Gastrocnemius medialis (tissue), 4 donors: Measurements from ENCODE around the gene ANTKMT. TPM values are rescaled to one million over a fixed set of nuclear protein-coding genes. Genes with fewer than 3 reads are reported as not detected.

Source experiments
- ATAC-seq, 2 donors: fragments of 150-250 bp; one replicate each; pipeline ENCODE4 v1.9.1; 2016
- DNase-seq, 2 donors: peaks; one replicate each; pipeline ENCODE4 v3.0.0-alpha.2; 2019
- H3K27ac ChIP-seq, 4 donors: fragments of 200-600 bp; sonication (generic); 1 replicate in 1 of 4; 2 replicates in 3 of 4; pipeline ENCODE4 v1.5.1; 2016 to 2018; ENCODE audit warnings: mild to moderate bottlenecking in 2 of 4, moderate library complexity in 1 of 4
- H3K27me3 ChIP-seq, 3 donors: fragments of 200-600 bp; sonication (generic) in 2 of 3; 1 replicate in 1 of 3; 2 replicates in 2 of 3; pipeline versions ENCODE4 v1.5.1 to v1.6.0; 2016 to 2019; ENCODE audit warnings: mild to moderate bottlenecking in 1 of 3, moderate library complexity in 1 of 3
- H3K36me3 ChIP-seq, 2 donors: fragments of 200-600 bp; sonication (generic) in 1 of 2; one replicate each; pipeline ENCODE4 v1.5.1; 2017 to 2018
- H3K4me1 ChIP-seq, 2 donors: fragments of 200-600 bp; sonication (generic) in 1 of 2; one replicate each; pipeline ENCODE4 v1.5.1; 2016 to 2017; ENCODE audit warnings: mild to moderate bottlenecking in 2 of 2
- H3K4me3 ChIP-seq, 4 donors: fragments of 200-600 bp; sonication (generic) in 3 of 4; 1 replicate in 1 of 4; 2 replicates in 3 of 4; pipeline ENCODE4 v1.5.1; 2016 to 2019; ENCODE audit warnings: mild to moderate bottlenecking in 2 of 4
- H3K9me3 ChIP-seq, 3 donors: fragments of 200-600 bp; sonication (generic) in 2 of 3; 1 replicate in 1 of 3; 2 replicates in 2 of 3; pipeline ENCODE4 v1.5.1; 2016 to 2019
- POLR2A ChIP-seq, 2 donors: fragments of 450-650 bp; IDR thresholded peaks; one replicate each; pipeline ENCODE4 v1.6.1; 2017; ENCODE audit warnings: antibody characterized with exemption in 2 of 2, mild to moderate bottlenecking in 2 of 2, moderate library complexity in 2 of 2
- in situ Hi-C, 4 donors: fragments of 200-750 bp; cut with MboI; loops; one replicate each; pipeline versions ENCODE4 v1.15.0 to v1.8.0; 2017; ENCODE audit warnings: low sequenced_read_pairs in 4 of 4
- intact Hi-C: fragments of 100-400 bp; cut with DNase I; formaldehyde crosslinking; loops from one replicate; pipeline ENCODE4 v1.15.1; 2023; ENCODE audit warnings: low total_unique reads
- total RNA-seq, 4 donors: library from RNA; depleted of rRNA; stranded (reverse); fragments of >200 nt; gene quantifications; one replicate each; pipeline versions ENCODE4 v1.1.0 to v1.2.3, GENCODE V29; 2016
- TF ChIP-seq, protein P1 (sequence below), 5 experiments: fragments of 450-650 bp in 3 of 5; fragments of 200-600 bp in 2 of 5; sonication (generic) in 2 of 5; IDR thresholded peaks in 4 of 5; conservative IDR thresholded peaks in 1 of 5; 1 replicate in 4 of 5; 2 replicates in 1 of 5; pipeline ENCODE4 v1.5.1; 2016 to 2019; ENCODE audit warnings: antibody characterized with exemption in 5 of 5, mild to moderate bottlenecking in 3 of 5, moderate library complexity in 3 of 5

ANTKMT gene
- total RNA-seq, 4 donors from 2014 or later: 20.9 to 84.0 (median 38.7) TPM

- TF ChIP-seq, protein P1, sequence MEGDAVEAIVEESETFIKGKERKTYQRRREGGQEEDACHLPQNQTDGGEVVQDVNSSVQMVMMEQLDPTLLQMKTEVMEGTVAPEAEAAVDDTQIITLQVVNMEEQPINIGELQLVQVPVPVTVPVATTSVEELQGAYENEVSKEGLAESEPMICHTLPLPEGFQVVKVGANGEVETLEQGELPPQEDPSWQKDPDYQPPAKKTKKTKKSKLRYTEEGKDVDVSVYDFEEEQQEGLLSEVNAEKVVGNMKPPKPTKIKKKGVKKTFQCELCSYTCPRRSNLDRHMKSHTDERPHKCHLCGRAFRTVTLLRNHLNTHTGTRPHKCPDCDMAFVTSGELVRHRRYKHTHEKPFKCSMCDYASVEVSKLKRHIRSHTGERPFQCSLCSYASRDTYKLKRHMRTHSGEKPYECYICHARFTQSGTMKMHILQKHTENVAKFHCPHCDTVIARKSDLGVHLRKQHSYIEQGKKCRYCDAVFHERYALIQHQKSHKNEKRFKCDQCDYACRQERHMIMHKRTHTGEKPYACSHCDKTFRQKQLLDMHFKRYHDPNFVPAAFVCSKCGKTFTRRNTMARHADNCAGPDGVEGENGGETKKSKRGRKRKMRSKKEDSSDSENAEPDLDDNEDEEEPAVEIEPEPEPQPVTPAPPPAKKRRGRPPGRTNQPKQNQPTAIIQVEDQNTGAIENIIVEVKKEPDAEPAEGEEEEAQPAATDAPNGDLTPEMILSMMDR (IDR thresholded peaks at IDR 0.05 in 4 of 5, conservative IDR thresholded peaks at IDR 0.05 in 1 of 5): no peak
- no peak for TF ChIP-seq POLR2A (IDR thresholded peaks at IDR 0.05)
- in situ Hi-C loops (no loop called here), intact Hi-C loops (no loop called here)
- H3K9me3 ChIP-seq: no peaks in the 10 kb centered on the region
- ATAC-seq: no peak
- H3K36me3 ChIP-seq: peaks cover 0 to 24% of the 10 kb centered on the region in 2 donors
- H3K27ac ChIP-seq: no peak overlapping the region
- no peak for DNase-seq
- H3K4me1 ChIP-seq: peaks cover 8 to 16% of the 10 kb centered on the region in 2 donors
- no peak overlapping the region for H3K4me3 ChIP-seq
- H3K27me3 ChIP-seq: no peaks in the 10 kb centered on the region
Measured at GRCh38 chr16:676565-676902, 44.4 kb upstream of the ANTKMT start.

DNA sequence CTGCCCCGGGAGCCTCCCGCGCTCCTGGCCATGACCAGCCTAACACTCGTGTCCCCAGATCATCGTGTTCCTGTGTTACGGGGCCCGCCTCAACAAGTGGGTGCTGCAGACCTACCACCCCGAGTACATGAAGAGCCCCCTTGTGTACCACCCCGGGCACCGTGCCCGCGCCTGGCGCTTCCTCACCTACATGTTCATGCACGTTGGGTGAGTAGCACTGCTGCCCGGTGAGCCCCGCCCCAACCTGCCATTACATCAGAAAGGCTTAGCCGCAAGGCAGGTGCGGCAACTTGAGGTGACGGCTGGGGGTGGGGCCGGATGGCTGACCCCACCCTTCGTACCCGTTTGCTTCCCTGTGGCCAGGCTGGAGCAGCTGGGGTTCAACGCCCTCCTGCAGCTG, 44.0 kb upstream of the ANTKMT start:
- intact Hi-C loops (no loop called here), in situ Hi-C loops (no loop called here)
- Histone ChIP-seq H3K4me3 (no peak overlapping the region), H3K27ac (no peak overlapping the region), H3K27me3 (no peaks in the 10 kb centered on the region), H3K4me1 (peaks cover 12 to 20% of the 10 kb centered on the region in 2 donors), H3K9me3 (no peaks in the 10 kb centered on the region), H3K36me3 (peaks cover 0 to 26% of the 10 kb centered on the region in 2 donors)
- TF ChIP-seq, protein P1 (IDR thresholded peaks at IDR 0.05 in 4 of 5, conservative IDR thresholded peaks at IDR 0.05 in 1 of 5): no peak
- TF ChIP-seq POLR2A (IDR thresholded peaks at IDR 0.05): no peak
- DNase-seq (no peak), ATAC-seq (no peak)

DNA sequence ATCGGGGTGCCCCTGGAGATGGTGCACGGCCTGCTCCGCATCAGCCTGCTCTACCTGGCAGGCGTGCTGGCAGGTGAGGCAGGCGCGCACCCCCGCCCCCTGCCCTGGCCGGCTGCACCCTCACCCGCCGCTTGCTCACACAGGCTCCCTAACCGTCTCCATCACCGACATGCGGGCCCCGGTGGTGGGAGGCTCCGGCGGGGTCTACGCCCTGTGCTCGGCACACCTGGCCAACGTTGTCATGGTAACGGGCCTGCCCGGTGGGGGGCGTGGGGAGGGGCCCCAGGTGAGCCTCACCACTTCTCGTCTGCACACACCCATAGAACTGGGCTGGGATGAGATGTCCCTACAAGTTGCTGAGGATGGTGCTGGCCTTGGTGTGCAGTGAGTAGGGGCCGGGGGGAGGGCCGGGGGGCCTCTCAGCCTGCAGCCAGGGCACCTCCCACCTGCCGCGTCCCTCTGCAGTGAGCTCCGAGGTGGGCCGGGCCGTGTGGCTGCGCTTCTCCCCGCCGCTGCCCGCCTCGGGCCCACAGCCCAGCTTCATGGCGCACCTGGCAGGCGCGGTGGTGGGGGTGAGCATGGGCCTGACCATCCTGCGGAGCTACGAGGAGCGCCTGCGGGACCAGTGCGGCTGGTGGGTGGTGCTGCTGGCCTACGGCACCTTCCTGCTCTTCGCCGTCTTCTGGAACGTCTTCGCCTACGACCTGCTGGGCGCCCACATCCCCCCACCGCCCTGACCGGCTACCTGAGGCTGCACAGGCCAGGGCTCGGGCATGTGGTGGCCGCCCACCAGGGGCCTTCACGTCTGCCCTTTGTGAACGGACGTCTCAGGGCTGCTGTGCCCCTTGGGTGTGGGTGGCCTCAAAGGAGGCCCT, 43.4 kb upstream of the ANTKMT start:
- DNase-seq (peak in 1 of 2 donors; percentile 16), ATAC-seq (no peak)
- Histone ChIP-seq H3K36me3 (peaks cover 0 to 26% of the 10 kb centered on the region in 2 donors), H3K4me3 (no peak overlapping the region), H3K4me1 (peaks cover 15 to 27% of the 10 kb centered on the region in 2 donors), H3K27ac (no peak overlapping the region), H3K9me3 (no peaks in the 10 kb centered on the region), H3K27me3 (no peaks in the 10 kb centered on the region)
- TF ChIP-seq, protein P1 (IDR thresholded peaks at IDR 0.05 in 4 of 5, conservative IDR thresholded peaks at IDR 0.05 in 1 of 5): no peak
- TF ChIP-seq POLR2A (IDR thresholded peaks at IDR 0.05): no peak
- in situ Hi-C loops: no loop called here
- intact Hi-C loops: no loop called here

GRCh38 chr16:678209-678857, 42.6 kb upstream of the ANTKMT start:
- Histone ChIP-seq H3K4me1 (peaks cover 19 to 34% of the 10 kb centered on the region in 2 donors), H3K36me3 (peaks cover 0 to 26% of the 10 kb centered on the region in 2 donors), H3K27ac (no peak overlapping the region), H3K9me3 (no peaks in the 10 kb centered on the region), H3K4me3 (no peak overlapping the region), H3K27me3 (no peaks in the 10 kb centered on the region)
- TF ChIP-seq, protein P1 (IDR thresholded peaks at IDR 0.05 in 4 of 5, conservative IDR thresholded peaks at IDR 0.05 in 1 of 5): no peak
- no peak for TF ChIP-seq POLR2A (IDR thresholded peaks at IDR 0.05)
- intact Hi-C loops: no loop called here
- ATAC-seq (no peak), DNase-seq (peak in 1 of 2 donors; percentile 27)
- in situ Hi-C loops: no loop called here
